ENCODE results near the gene LARP1B. TPM values are rescaled to one million over a fixed set of nuclear protein-coding genes. Genes with fewer than 3 reads are reported as not detected.
"Not testable (repeated sequence)": the region's sequence is repeated elsewhere in the genome, so short reads cannot be mapped to it uniquely, and the experiment has no call there.

The LARP1B gene
- total RNA-seq, 1 donor from 2014 or later = 22.3 TPM

DNA sequence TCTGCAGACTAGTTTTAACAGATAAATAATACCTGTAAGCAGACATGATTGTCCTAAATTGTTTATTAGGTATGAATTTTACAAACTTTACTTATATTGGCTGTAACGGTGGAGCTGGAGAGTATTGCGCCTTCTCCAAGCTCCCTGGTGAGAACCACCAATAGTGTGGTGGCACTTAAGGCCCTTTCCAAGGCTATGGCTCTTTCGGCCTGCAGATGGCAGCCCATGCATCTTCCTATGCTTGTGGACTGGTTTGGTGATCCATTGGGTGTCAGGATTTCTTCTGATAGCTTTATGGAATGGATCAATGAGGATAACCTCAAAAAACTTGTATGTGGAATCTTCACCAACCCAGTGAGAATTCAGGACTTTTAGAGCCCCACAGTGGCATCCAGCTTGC, 7.8 kb downstream of the LARP1B start:
- no peak for DNase-seq (ENCODE audit: low spot score, unreplicated experiment)
- Mint-ChIP-seq H3K4me3 (ENCODE audit: low read depth) (no peak overlapping the region), H3K9me3 (ENCODE audit: low read depth) (no peaks in the 10 kb centered on the region), H3K36me3 (ENCODE audit: insufficient read depth) (peaks cover 1% of the 10 kb centered on the region), H3K27ac (no peak overlapping the region), H3K27me3 (no peaks in the 10 kb centered on the region), H3K4me1 (ENCODE audit: low read depth) (peaks cover 3% of the 10 kb centered on the region)
- TF ChIP-seq, protein P1, sequence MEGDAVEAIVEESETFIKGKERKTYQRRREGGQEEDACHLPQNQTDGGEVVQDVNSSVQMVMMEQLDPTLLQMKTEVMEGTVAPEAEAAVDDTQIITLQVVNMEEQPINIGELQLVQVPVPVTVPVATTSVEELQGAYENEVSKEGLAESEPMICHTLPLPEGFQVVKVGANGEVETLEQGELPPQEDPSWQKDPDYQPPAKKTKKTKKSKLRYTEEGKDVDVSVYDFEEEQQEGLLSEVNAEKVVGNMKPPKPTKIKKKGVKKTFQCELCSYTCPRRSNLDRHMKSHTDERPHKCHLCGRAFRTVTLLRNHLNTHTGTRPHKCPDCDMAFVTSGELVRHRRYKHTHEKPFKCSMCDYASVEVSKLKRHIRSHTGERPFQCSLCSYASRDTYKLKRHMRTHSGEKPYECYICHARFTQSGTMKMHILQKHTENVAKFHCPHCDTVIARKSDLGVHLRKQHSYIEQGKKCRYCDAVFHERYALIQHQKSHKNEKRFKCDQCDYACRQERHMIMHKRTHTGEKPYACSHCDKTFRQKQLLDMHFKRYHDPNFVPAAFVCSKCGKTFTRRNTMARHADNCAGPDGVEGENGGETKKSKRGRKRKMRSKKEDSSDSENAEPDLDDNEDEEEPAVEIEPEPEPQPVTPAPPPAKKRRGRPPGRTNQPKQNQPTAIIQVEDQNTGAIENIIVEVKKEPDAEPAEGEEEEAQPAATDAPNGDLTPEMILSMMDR (IDR thresholded peaks at IDR 0.05; ENCODE audit: unreplicated experiment) = peak; percentile 14

DNA sequence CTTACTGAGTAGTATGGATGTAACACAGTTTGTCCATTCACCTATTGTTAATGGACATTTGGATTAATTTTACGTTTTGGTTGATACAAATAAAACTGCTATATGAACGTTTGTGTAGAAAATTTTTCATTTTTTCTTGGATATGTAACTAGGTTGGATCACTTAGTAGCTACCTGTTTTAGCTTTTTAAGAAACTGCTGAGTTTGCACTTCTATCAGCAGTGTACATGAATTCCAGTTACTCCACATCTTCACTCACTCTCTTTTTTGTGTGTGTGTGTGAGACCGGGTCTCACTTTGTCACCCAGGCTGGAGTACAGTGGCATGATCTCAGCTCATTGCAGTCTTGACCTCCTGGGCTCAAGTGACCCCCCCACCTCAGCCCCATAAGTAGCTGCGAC, 15.4 kb downstream of the LARP1B start:
- H3K27me3 Mint-ChIP-seq = no peaks in the 10 kb centered on the region
- no peaks in the 10 kb centered on the region for H3K4me1 Mint-ChIP-seq (ENCODE audit: low read depth)
- peaks cover 18% of the 10 kb centered on the region for H3K36me3 Mint-ChIP-seq (ENCODE audit: insufficient read depth)
- DNase-seq (ENCODE audit: low spot score, unreplicated experiment) = no peak
- no peak overlapping the region for H3K4me3 Mint-ChIP-seq (ENCODE audit: low read depth)
- H3K9me3 Mint-ChIP-seq (ENCODE audit: low read depth) = no peaks in the 10 kb centered on the region
- H3K27ac Mint-ChIP-seq = no peak overlapping the region
- TF ChIP-seq, protein P1 (IDR thresholded peaks at IDR 0.05; ENCODE audit: unreplicated experiment) = no peak

DNA sequence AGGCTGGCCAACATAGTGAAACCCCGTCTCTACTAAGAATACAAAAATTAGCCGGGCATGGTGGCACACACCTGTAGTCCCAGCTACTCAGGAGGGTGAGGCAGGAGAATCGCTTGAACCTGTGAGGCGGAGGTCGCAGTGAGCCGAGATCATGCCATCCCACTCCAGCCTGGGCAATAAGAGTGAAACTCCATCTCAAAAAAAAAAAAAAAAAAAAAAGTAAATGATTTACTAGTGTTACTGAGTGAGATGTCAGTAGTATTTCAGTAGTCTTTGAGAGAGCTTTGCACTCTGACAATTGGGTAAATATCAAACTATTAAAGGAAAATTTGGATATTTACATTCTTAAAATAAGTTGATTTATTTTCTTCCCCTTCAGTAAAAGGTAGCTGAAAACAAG, 34.2 kb downstream of the LARP1B start:
- H3K4me1 Mint-ChIP-seq (ENCODE audit: low read depth); H3K27me3 Mint-ChIP-seq; DNase-seq (ENCODE audit: low spot score, unreplicated experiment); H3K27ac Mint-ChIP-seq; H3K4me3 Mint-ChIP-seq (ENCODE audit: low read depth); H3K9me3 Mint-ChIP-seq (ENCODE audit: low read depth): not testable (repeated sequence)
- H3K36me3 Mint-ChIP-seq (ENCODE audit: insufficient read depth) = peaks cover 26% of the 10 kb centered on the region

DNA sequence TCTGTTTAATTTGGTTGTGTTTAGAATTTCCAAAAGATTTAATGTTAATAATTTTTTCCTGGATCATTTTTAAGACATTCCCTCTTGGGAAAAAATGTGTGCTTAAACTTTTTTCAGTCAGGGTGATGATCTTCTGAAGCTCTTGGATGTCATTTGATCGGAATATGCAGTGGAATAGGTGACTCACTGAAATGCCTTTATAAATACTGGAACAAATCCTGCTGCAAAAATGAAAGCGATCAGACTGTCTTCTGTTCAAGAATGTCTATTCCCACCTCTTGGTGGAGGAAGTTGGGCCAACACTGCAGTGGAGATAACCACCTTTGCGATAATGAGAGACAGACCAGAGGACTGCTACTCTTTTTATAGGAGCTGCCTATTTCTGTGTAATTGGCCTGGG, 46.7 kb downstream of the LARP1B start:
- peaks cover 10% of the 10 kb centered on the region for H3K36me3 Mint-ChIP-seq (ENCODE audit: insufficient read depth)
- H3K4me3 Mint-ChIP-seq (ENCODE audit: low read depth) = no peak overlapping the region
- H3K27me3 Mint-ChIP-seq = no peaks in the 10 kb centered on the region
- H3K4me1 Mint-ChIP-seq (ENCODE audit: low read depth) = no peaks in the 10 kb centered on the region
- no peak for DNase-seq (ENCODE audit: low spot score, unreplicated experiment)
- TF ChIP-seq, protein P1 (IDR thresholded peaks at IDR 0.05; ENCODE audit: unreplicated experiment) = no peak
- no peaks in the 10 kb centered on the region for H3K9me3 Mint-ChIP-seq (ENCODE audit: low read depth)
- no peak overlapping the region for H3K27ac Mint-ChIP-seq

DNA sequence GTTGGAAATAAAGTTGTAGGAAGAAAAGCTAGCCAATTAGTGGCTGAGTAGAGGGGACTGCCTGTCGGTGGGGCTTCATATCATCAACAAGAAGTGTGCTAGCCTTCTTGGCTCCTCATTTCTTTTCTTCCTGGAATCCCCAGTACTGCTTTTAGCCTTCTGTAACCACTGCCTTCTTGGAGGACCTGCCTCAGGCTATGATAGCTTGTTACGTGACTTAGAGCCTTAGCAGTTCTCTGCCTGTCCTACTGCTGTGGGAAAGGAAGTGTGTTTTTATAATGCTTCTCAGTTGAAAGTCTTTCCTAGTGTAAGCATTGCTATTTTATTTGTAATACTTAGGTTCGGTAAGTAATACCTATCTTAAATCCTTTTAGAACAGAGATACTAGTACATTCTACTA, 61.9 kb downstream of the LARP1B start:
- H3K36me3 Mint-ChIP-seq (ENCODE audit: insufficient read depth) = peaks cover 29% of the 10 kb centered on the region

DNA sequence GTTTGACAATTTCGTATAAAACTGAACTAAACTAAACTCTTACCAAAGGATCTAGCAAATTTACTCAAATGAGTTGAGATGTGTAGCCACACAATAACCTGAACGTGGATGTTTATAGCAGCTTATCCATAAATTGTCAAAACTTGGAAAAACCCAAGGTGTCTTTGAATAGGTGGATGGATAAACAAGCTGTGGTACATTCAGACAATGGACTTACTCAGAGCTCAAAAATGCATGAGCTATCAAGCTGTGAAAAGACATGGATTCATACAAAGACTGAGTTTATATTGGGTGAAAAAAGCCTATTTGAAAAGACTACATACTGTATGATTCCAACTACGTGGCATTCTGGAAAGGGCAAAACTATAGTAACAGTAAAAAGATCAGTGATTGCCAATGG, 69.5 kb downstream of the LARP1B start:
- Mint-ChIP-seq H3K27ac (no peak overlapping the region), H3K27me3 (no peaks in the 10 kb centered on the region), H3K4me1 (ENCODE audit: low read depth) (no peaks in the 10 kb centered on the region), H3K36me3 (ENCODE audit: insufficient read depth) (peaks cover 25% of the 10 kb centered on the region), H3K4me3 (ENCODE audit: low read depth) (no peak overlapping the region), H3K9me3 (ENCODE audit: low read depth) (peaks cover 9% of the 10 kb centered on the region)
- TF ChIP-seq, protein P1 (IDR thresholded peaks at IDR 0.05; ENCODE audit: unreplicated experiment) = no peak
- no peak for DNase-seq (ENCODE audit: low spot score, unreplicated experiment)

More for the DNA sequence above, 61.9 kb downstream of the LARP1B start:
- H3K27me3 Mint-ChIP-seq = no peaks in the 10 kb centered on the region
- no peak for DNase-seq (ENCODE audit: low spot score, unreplicated experiment)
- H3K4me3 Mint-ChIP-seq (ENCODE audit: low read depth) = no peak overlapping the region
- no peaks in the 10 kb centered on the region for H3K9me3 Mint-ChIP-seq (ENCODE audit: low read depth)
- no peaks in the 10 kb centered on the region for H3K4me1 Mint-ChIP-seq (ENCODE audit: low read depth)
- TF ChIP-seq, protein P1 (IDR thresholded peaks at IDR 0.05; ENCODE audit: unreplicated experiment) = no peak
- no peak overlapping the region for H3K27ac Mint-ChIP-seq

Data from progenitor cell of endocrine pancreas (in vitro differentiated cells).